Naive thymus-derived CD4-positive, alpha-beta T cell (primary cell): ENCODE data around the gene MED4. TPM values are rescaled to one million over a fixed set of nuclear protein-coding genes. Genes with fewer than 3 reads are reported as not detected.

ENCODE experiments used
- ATAC-seq: fragments of 150-1000 bp; cut with Tn5 transposase; 2 replicates; pipeline ENCODE4 v1.10.0; 2021; ENCODE audit warnings: mild to moderate bottlenecking, moderate library complexity
- CTCF ChIA-PET: fragments of 350-600 bp; sonication (Branson Sonifier 250); formaldehyde crosslinking; loops from one replicate; lab custom pipeline; 2021; ENCODE audit warnings: antibody characterized with exemption; lab: Charles Lee
- POLR2A ChIA-PET: fragments of 350-600 bp; sonication (Branson Sonifier 250); formaldehyde crosslinking; loops from one replicate; lab custom pipeline; 2021; ENCODE audit warnings: antibody characterized with exemption, inconsistent platforms; lab: Charles Lee
- DNase-seq, 9 donors: peaks; one replicate each; pipeline versions ENCODE4 v3.0.0 to v3.0.0-alpha.2; 2020 to 2022; ENCODE audit warnings: mixed read lengths in 1 of 9
- H3K27ac ChIP-seq: one replicate; pipeline ENCODE4 v1.7.0; 2013; ENCODE audit warnings: mild to moderate bottlenecking, low read depth, low read length, moderate library complexity
- H3K27me3 ChIP-seq, 2 donors: one replicate each; pipeline ENCODE4 v1.7.0; 2013; ENCODE audit warnings: low read length in 2 of 2, mild to moderate bottlenecking in 2 of 2, moderate library complexity in 2 of 2; ENCODE audit not compliant: control insufficient read depth in 2 of 2, insufficient read depth in 2 of 2
- H3K36me3 ChIP-seq, 3 experiments: 1 replicate in 2 of 3; 2 replicates in 1 of 3; pipeline ENCODE4 v1.7.0; 2013; ENCODE audit warnings: low read length in 3 of 3, mild to moderate bottlenecking in 3 of 3, moderate library complexity in 1 of 3; ENCODE audit not compliant: insufficient read depth in 3 of 3, control insufficient read depth in 2 of 3
- H3K4me1 ChIP-seq, 2 donors: one replicate each; pipeline ENCODE4 v1.7.0; 2013; ENCODE audit warnings: low read length in 2 of 2, mild to moderate bottlenecking in 2 of 2, moderate library complexity in 1 of 2; ENCODE audit not compliant: control insufficient read depth in 2 of 2, insufficient read depth in 2 of 2
- H3K4me3 ChIP-seq: 2 replicates; pipeline ENCODE4 v1.7.0; 2013; ENCODE audit warnings: mild to moderate bottlenecking, low read length
- H3K9me3 ChIP-seq, 3 experiments: 1 replicate in 2 of 3; 2 replicates in 1 of 3; pipeline ENCODE4 v1.7.0; 2013; ENCODE audit warnings: low read length in 3 of 3; ENCODE audit not compliant: control insufficient read depth in 2 of 3
- H3K27ac Mint-ChIP-seq, 9 donors: one replicate each; pipeline ENCODE4 v1.8.0; 2020 to 2022; ENCODE audit warnings: mixed read lengths in 9 of 9, mild to moderate bottlenecking in 8 of 9, moderate library complexity in 5 of 9, inconsistent platforms in 2 of 9
- H3K27me3 Mint-ChIP-seq, 5 donors: one replicate each; pipeline ENCODE4 v1.8.0; 2021 to 2022; ENCODE audit warnings: mixed read lengths in 5 of 5, mild to moderate bottlenecking in 1 of 5
- H3K36me3 Mint-ChIP-seq, 5 donors: one replicate each; pipeline ENCODE4 v1.8.0; 2020 to 2022; ENCODE audit warnings: mixed read lengths in 5 of 5, mild to moderate bottlenecking in 3 of 5, inconsistent platforms in 1 of 5
- H3K4me1 Mint-ChIP-seq, 7 donors: one replicate each; pipeline ENCODE4 v1.8.0; 2020 to 2022; ENCODE audit warnings: mixed read lengths in 7 of 7, mild to moderate bottlenecking in 3 of 7, inconsistent platforms in 1 of 7
- H3K4me3 Mint-ChIP-seq, 10 donors: one replicate each; pipeline ENCODE4 v1.8.0; 2020 to 2022; ENCODE audit warnings: mild to moderate bottlenecking in 10 of 10, mixed read lengths in 10 of 10, moderate library complexity in 6 of 10, inconsistent platforms in 2 of 10
- H3K9me3 Mint-ChIP-seq, 11 donors: one replicate each; pipeline ENCODE4 v1.8.0; 2020 to 2022; ENCODE audit warnings: mixed read lengths in 11 of 11, mild to moderate bottlenecking in 4 of 11, inconsistent platforms in 1 of 11, moderate library complexity in 1 of 11
- intact Hi-C, 2 donors: fragments of 100-400 bp; cut with micrococcal nuclease; formaldehyde crosslinking; loops; one replicate each; pipeline ENCODE4 v1.15.1; 2023
- polyA plus RNA-seq, 2 donors: library from polyadenylated mRNA; unstranded; fragments of 300-500 nt; fragmentation: Illumina TruSeq; gene quantifications; one replicate each; pipeline ENCODE4 v1.2.3, GENCODE V29; 2021
- total RNA-seq, 6 experiments: library from RNA in 5 of 6; stranded (reverse) in 5 of 6; gene quantifications; 1 replicate in 5 of 6; 2 replicates in 1 of 6; pipeline ENCODE4 v1.2.3 and lab custom pipeline; 2021 to 2026

The MED4 gene
- total and polyA plus RNA-seq, 7 experiments from 2014 or later = 43.4 to 90.0 (median 52.2) TPM

GRCh38 chr13:48118030-48118429 is 23.1 kb upstream of the MED4 start:
- Histone ChIP-seq H3K27ac (no peak overlapping the region), H3K36me3 (no peaks in the 10 kb centered on the region), H3K4me3 (no peak overlapping the region), H3K4me1 (no peaks in the 10 kb centered on the region), H3K27me3 (no peaks in the 10 kb centered on the region), H3K9me3 (no peaks in the 10 kb centered on the region)
- peaks cover 0 to 5% (median 0%) of the 10 kb centered on the region in 5 donors for H3K36me3 Mint-ChIP-seq
- DNase-seq (no peak), ATAC-seq (no peak)
- peaks cover 0 to 4% (median 0%) of the 10 kb centered on the region in 7 donors for H3K4me1 Mint-ChIP-seq
- H3K9me3 Mint-ChIP-seq = no peaks in the 10 kb centered on the region
- peaks cover 0 to 16% (median 10%) of the 10 kb centered on the region in 5 donors for H3K27me3 Mint-ChIP-seq
- no peak overlapping the region for H3K4me3 Mint-ChIP-seq
- intact Hi-C loops = no loop called here
- ChIA-PET POLR2A (interaction anchor here (0.7 to 1.0 kb wide), 2 partner anchors 23 to 1473 kb away, joined by 3 to 4 read pairs; partner anchors contain the start of gene MED4), CTCF (interaction anchor here (0.7 to 1.0 kb wide), 3 partner anchors 9 to 146 kb away, joined by 3 read pairs; partner anchors contain the start of gene ITM2B)
- H3K27ac Mint-ChIP-seq = no peak overlapping the region

GRCh38 chr13:48116808-48117207 is 21.9 kb upstream of the MED4 start:
- DNase-seq = no peak
- no peak overlapping the region for H3K27ac Mint-ChIP-seq
- POLR2A ChIA-PET = no interaction called here

GRCh38 chr13:48113756-48114130 is 18.8 kb upstream of the MED4 start:
- Mint-ChIP-seq H3K27ac (no peak overlapping the region), H3K4me1 (peaks cover 0 to 4% (median 0%) of the 10 kb centered on the region in 7 donors), H3K27me3 (peaks cover 0 to 27% (median 10%) of the 10 kb centered on the region in 5 donors), H3K4me3 (no peak overlapping the region), H3K9me3 (peaks cover 0 to 2% (median 0%) of the 10 kb centered on the region in 11 donors), H3K36me3 (peaks cover 0 to 5% (median 0%) of the 10 kb centered on the region in 5 donors)
- Histone ChIP-seq H3K27me3 (no peaks in the 10 kb centered on the region), H3K27ac (no peak overlapping the region), H3K36me3 (no peaks in the 10 kb centered on the region), H3K4me1 (no peaks in the 10 kb centered on the region), H3K9me3 (no peaks in the 10 kb centered on the region), H3K4me3 (no peak overlapping the region)
- CTCF ChIA-PET = interaction anchor here (0.6 kb wide), 1 partner anchor 75 kb away, joined by 3 read pairs; no protein-coding TSS in a partner anchor
- intact Hi-C loops = no loop called here
- DNase-seq (no peak), ATAC-seq (no peak)
- POLR2A ChIA-PET = no interaction called here

More at GRCh38 chr13:48116808-48117207, 21.9 kb upstream of the MED4 start:
- no peak for ATAC-seq
- H3K4me3 ChIP-seq = no peak overlapping the region
- intact Hi-C loops = no loop called here
- H3K9me3 ChIP-seq = no peaks in the 10 kb centered on the region
- Mint-ChIP-seq H3K4me1 (peaks cover 0 to 4% (median 0%) of the 10 kb centered on the region in 7 donors), H3K4me3 (no peak overlapping the region), H3K9me3 (peaks cover 0 to 2% (median 0%) of the 10 kb centered on the region in 11 donors), H3K27me3 (peaks cover 0 to 20% (median 12%) of the 10 kb centered on the region in 5 donors), H3K36me3 (peaks cover 0 to 5% (median 0%) of the 10 kb centered on the region in 5 donors)
- H3K36me3 ChIP-seq = no peaks in the 10 kb centered on the region
- H3K4me1 ChIP-seq = no peaks in the 10 kb centered on the region
- H3K27me3 ChIP-seq = no peaks in the 10 kb centered on the region
- no peak overlapping the region for H3K27ac ChIP-seq
- CTCF ChIA-PET = interaction anchor here (1.0 kb wide), 1 partner anchor 11 kb away, joined by 3 read pairs; no protein-coding TSS in a partner anchor

GRCh38 chr13:48112896-48113755 is 18.2 kb upstream of the MED4 start:
- Mint-ChIP-seq H3K27ac (no peak overlapping the region), H3K4me1 (peaks cover 0 to 3% (median 0%) of the 10 kb centered on the region in 7 donors), H3K4me3 (no peak overlapping the region), H3K36me3 (peaks cover 0 to 5% (median 0%) of the 10 kb centered on the region in 5 donors), H3K27me3 (peaks cover 0 to 27% (median 10%) of the 10 kb centered on the region in 5 donors), H3K9me3 (peaks cover 0 to 2% (median 0%) of the 10 kb centered on the region in 11 donors)
- ATAC-seq (no peak), DNase-seq (no peak)
- no peaks in the 10 kb centered on the region for H3K36me3 ChIP-seq
- ChIA-PET CTCF (interaction anchor here (0.6 kb wide), 2 partner anchors 44 to 76 kb away, joined by 3 to 4 read pairs; no protein-coding TSS in a partner anchor), POLR2A (no interaction called here)
- no peaks in the 10 kb centered on the region for H3K27me3 ChIP-seq
- H3K27ac ChIP-seq = no peak overlapping the region
- H3K4me3 ChIP-seq = no peak overlapping the region
- H3K4me1 ChIP-seq = no peaks in the 10 kb centered on the region
- intact Hi-C loops = no loop called here
- H3K9me3 ChIP-seq = no peaks in the 10 kb centered on the region

- intact Hi-C loops = no loop called here
- DNase-seq = no peak
These were observed 16.2 kb upstream of the MED4 start for GRCh38 chr13:48110931-48111721.

GRCh38 chr13:48110132-48110868 is 15.4 kb upstream of the MED4 start:
- no peak overlapping the region for H3K27ac ChIP-seq
- CTCF ChIA-PET = no interaction called here
- no peak overlapping the region for H3K4me3 ChIP-seq
- no peaks in the 10 kb centered on the region for H3K9me3 ChIP-seq
- H3K27me3 ChIP-seq = no peaks in the 10 kb centered on the region
- Mint-ChIP-seq H3K4me1 (peaks cover 0 to 3% (median 0%) of the 10 kb centered on the region in 7 donors), H3K4me3 (no peak overlapping the region), H3K36me3 (no peaks in the 10 kb centered on the region), H3K27me3 (peaks cover 0 to 28% (median 8%) of the 10 kb centered on the region in 5 donors), H3K27ac (no peak overlapping the region), H3K9me3 (peaks cover 0 to 2% (median 0%) of the 10 kb centered on the region in 11 donors)
- ATAC-seq (no peak), DNase-seq (no peak)
- H3K36me3 ChIP-seq = no peaks in the 10 kb centered on the region
- POLR2A ChIA-PET = no interaction called here
- no peaks in the 10 kb centered on the region for H3K4me1 ChIP-seq
- intact Hi-C loops = no loop called here

More at GRCh38 chr13:48110931-48111721, 16.2 kb upstream of the MED4 start:
- POLR2A ChIA-PET = no interaction called here
- no peak overlapping the region for H3K27ac Mint-ChIP-seq
- peaks cover 0 to 3% (median 0%) of the 10 kb centered on the region in 7 donors for H3K4me1 Mint-ChIP-seq
- H3K4me3 Mint-ChIP-seq = no peak overlapping the region
- ATAC-seq = no peak
- Histone ChIP-seq H3K27me3 (no peaks in the 10 kb centered on the region), H3K36me3 (no peaks in the 10 kb centered on the region), H3K9me3 (no peaks in the 10 kb centered on the region), H3K4me3 (no peak overlapping the region), H3K4me1 (no peaks in the 10 kb centered on the region), H3K27ac (no peak overlapping the region)
- H3K36me3 Mint-ChIP-seq = no peaks in the 10 kb centered on the region
- peaks cover 0 to 2% (median 0%) of the 10 kb centered on the region in 11 donors for H3K9me3 Mint-ChIP-seq
- peaks cover 0 to 26% (median 10%) of the 10 kb centered on the region in 5 donors for H3K27me3 Mint-ChIP-seq
- CTCF ChIA-PET = no interaction called here
